HG02884 (cell line): Measurements from ENCODE around the gene CHODL.

Source experiments
- ATAC-seq: cut with Tn5 transposase; IDR thresholded peaks from one replicate; pipeline ENCODE4 v1.9.1; 2021; ENCODE audit warnings: mild to moderate bottlenecking, moderate library complexity; ENCODE audit not compliant: unreplicated experiment

Gene CHODL

GRCh38 chr21:18244671-18245463 lies at the start of gene CHODL:
TSS of gene CHODL (plus strand) at chr21:18244833. CDS start at chr21:18245224, 391 bp downstream.
- ATAC-seq = no peak

- no peak for ATAC-seq
Measured at GRCh38 chr21:18204931-18205330, 39.7 kb upstream of the CHODL start.

GRCh38 chr21:18218331-18218730 lies 26.3 kb upstream of the CHODL start:
- no peak for ATAC-seq

GRCh38 chr21:18220498-18220897 lies 24.1 kb upstream of the CHODL start:
- ATAC-seq = no peak

- no peak for ATAC-seq
Measured at GRCh38 chr21:18222346-18222745, 22.3 kb upstream of the CHODL start.

GRCh38 chr21:18228060-18228739 lies 16.4 kb upstream of the CHODL start:
- ATAC-seq = no peak

GRCh38 chr21:18235545-18235944 lies 9.1 kb upstream of the CHODL start:
- ATAC-seq = no peak

GRCh38 chr21:18245464-18245967 lies 883 bp downstream of the CHODL start:
- ATAC-seq = no peak

- no peak for ATAC-seq
Measured at GRCh38 chr21:18248171-18248570, 3.5 kb downstream of the CHODL start.

GRCh38 chr21:18249672-18250071 lies 5.0 kb downstream of the CHODL start:
- no peak for ATAC-seq

GRCh38 chr21:18251065-18251464 lies 6.4 kb downstream of the CHODL start:
- ATAC-seq = no peak

- ATAC-seq = no peak
Measured at GRCh38 chr21:18252256-18252655, 7.6 kb downstream of the CHODL start.

GRCh38 chr21:18252680-18253079 lies 8.0 kb downstream of the CHODL start:
- ATAC-seq = no peak

GRCh38 chr21:18253221-18253620 lies 8.6 kb downstream of the CHODL start:
- ATAC-seq = no peak

- ATAC-seq = no peak
Measured at GRCh38 chr21:18253799-18254198, 9.2 kb downstream of the CHODL start.

GRCh38 chr21:18265944-18266343 lies 21.3 kb downstream of the CHODL start:
- ATAC-seq = no peak

- ATAC-seq = no peak
Measured at GRCh38 chr21:18267496-18267895, 22.9 kb downstream of the CHODL start.

- ATAC-seq = no peak
Measured at GRCh38 chr21:18268906-18269305, 24.3 kb downstream of the CHODL start.

GRCh38 chr21:18269856-18270255 lies 25.2 kb downstream of the CHODL start:
- ATAC-seq = no peak

GRCh38 chr21:18273400-18273799 lies 28.8 kb downstream of the CHODL start:
- ATAC-seq = no peak

GRCh38 chr21:18274370-18274769 lies 29.7 kb downstream of the CHODL start:
- no peak for ATAC-seq

- no peak for ATAC-seq
Measured at GRCh38 chr21:18275781-18276180, 31.1 kb downstream of the CHODL start.
